Measurements from ENCODE around the gene CDC123. TPM values are rescaled to one million over a fixed set of nuclear protein-coding genes. Genes with fewer than 3 reads are reported as not detected.
"Not testable (repeated sequence)": the region's sequence is repeated elsewhere in the genome, so short reads cannot be mapped to it uniquely, and the experiment has no call there.

Gene CDC123
- total and polyA plus RNA-seq, 4 donors, result 32.7 to 58.5 (median 40.7) TPM

- no peak overlapping the region for H3K9ac ChIP-seq (ENCODE audit: low read depth in 1 of 2, low read length in 2 of 2)
- TF ChIP-seq RXRA (IDR thresholded peaks at IDR 0.05) (no peak), SP1 (IDR thresholded peaks at IDR 0.05) (no peak), FOXA1 (IDR thresholded peaks at IDR 0.05) (no peak), HNF4G (IDR thresholded peaks at IDR 0.05) (no peak), GABPA (IDR thresholded peaks at IDR 0.05 in 1 of 2, conservative IDR thresholded peaks at IDR 0.05 in 1 of 2) (no peak), CTCF (IDR thresholded peaks at IDR 0.05; ENCODE audit: low read depth, low read length, missing input control) (no peak), ZBTB33 (IDR thresholded peaks at IDR 0.05) (no peak), EGR1 (IDR thresholded peaks at IDR 0.05; ENCODE audit: low read depth in 2 of 2) (no peak), REST (IDR thresholded peaks at IDR 0.05) (no peak)
- H3K9me3 ChIP-seq (ENCODE audit: control insufficient read depth in 4 of 4, low read length in 3 of 4), result no peaks in the 10 kb centered on the region
- peaks cover 16 to 45% (median 38%) of the 10 kb centered on the region in 4 donors for H3K36me3 ChIP-seq (ENCODE audit: control insufficient read depth in 4 of 4, insufficient read depth in 3 of 4, low read depth in 1 of 4, low read length in 3 of 4)
- no peak for DNase-seq (ENCODE audit: low spot score)
- WGBS, result 67% methylated on average over 6 of the region's 6 CpGs
- peaks cover 1 to 28% (median 25%) of the 10 kb centered on the region in 4 donors for H3K4me1 ChIP-seq (ENCODE audit: control insufficient read depth in 4 of 4, insufficient read depth in 4 of 4, low read length in 3 of 4)
- H3K4me3 ChIP-seq (ENCODE audit: low read depth in 1 of 3, low read length in 3 of 3), result no peak overlapping the region
- H3K27ac ChIP-seq (ENCODE audit: low read depth in 1 of 2, low read length in 2 of 2), result no peak overlapping the region
- H3K27me3 ChIP-seq (ENCODE audit: control insufficient read depth in 4 of 4, insufficient read depth in 4 of 4, low read length in 3 of 4), result no peaks in the 10 kb centered on the region
Measured at GRCh38 chr10:12165999-12166775, 29.8 kb upstream of the CDC123 start.

- H3K4me1 ChIP-seq (ENCODE audit: control insufficient read depth in 4 of 4, insufficient read depth in 4 of 4, low read length in 3 of 4); H3K27me3 ChIP-seq (ENCODE audit: control insufficient read depth in 4 of 4, insufficient read depth in 4 of 4, low read length in 3 of 4); H3K9ac ChIP-seq (ENCODE audit: low read depth in 1 of 2, low read length in 2 of 2); H3K27ac ChIP-seq (ENCODE audit: low read depth in 1 of 2, low read length in 2 of 2); H3K4me3 ChIP-seq (ENCODE audit: low read depth in 1 of 3, low read length in 3 of 3); DNase-seq (ENCODE audit: low spot score); H3K9me3 ChIP-seq (ENCODE audit: control insufficient read depth in 4 of 4, low read length in 3 of 4): not testable (repeated sequence)
- peaks cover 20 to 65% (median 49%) of the 10 kb centered on the region in 4 donors for H3K36me3 ChIP-seq (ENCODE audit: control insufficient read depth in 4 of 4, insufficient read depth in 3 of 4, low read depth in 1 of 4, low read length in 3 of 4)
- 98% methylated on average over 6 of the region's 6 CpGs for WGBS
Measured at GRCh38 chr10:12171512-12171911, 24.5 kb upstream of the CDC123 start.
